ENCODE measurements around the gene MON1B.

Gene MON1B

GRCh38 chr16:77193377-77193776 is 2.4 kb downstream of the MON1B start:
- Histone ChIP-seq H3K79me2 (ENCODE audit: insufficient read depth, low read length) (peaks cover 48% of the 10 kb centered on the region), H3K4me3 (ENCODE audit: low read length, poor library complexity, severe bottlenecking) (peak overlapping the region; percentile 99), H3F3A (ENCODE audit: low read depth) (no peaks in the 10 kb centered on the region), H3K9me3 (ENCODE audit: insufficient read depth, low read depth, low read length) (no peaks in the 10 kb centered on the region), H3K9me2 (replicated peaks; ENCODE audit: low read depth, low read length) (no peaks in the 10 kb centered on the region), H3K4me2 (ENCODE audit: low read depth, low read length, poor library complexity, severe bottlenecking) (peak overlapping the region; percentile 94), H3K4me1 (ENCODE audit: insufficient read depth, low read length, poor library complexity, severe bottlenecking) (peaks cover 29% of the 10 kb centered on the region), H4K20me1 (ENCODE audit: insufficient read depth, low read length, poor library complexity, severe bottlenecking) (peaks cover 38% of the 10 kb centered on the region), H3K36me3 (ENCODE audit: insufficient read depth, low read length) (peaks cover 32% of the 10 kb centered on the region; the same call in 1 of the 2 replicates), H3K27me3 (ENCODE audit: insufficient read depth, low read length, poor library complexity, severe bottlenecking) (no peaks in the 10 kb centered on the region), H2AFZ (ENCODE audit: low read length) (no peak overlapping the region), H3K9ac (ENCODE audit: low read depth, low read length, poor library complexity, severe bottlenecking) (no peak overlapping the region)
- TF ChIP-seq EZH2phosphoT487 (IDR thresholded peaks at IDR 0.05; ENCODE audit: borderline replicate concordance): no peak
- TF ChIP-seq, protein P1, sequence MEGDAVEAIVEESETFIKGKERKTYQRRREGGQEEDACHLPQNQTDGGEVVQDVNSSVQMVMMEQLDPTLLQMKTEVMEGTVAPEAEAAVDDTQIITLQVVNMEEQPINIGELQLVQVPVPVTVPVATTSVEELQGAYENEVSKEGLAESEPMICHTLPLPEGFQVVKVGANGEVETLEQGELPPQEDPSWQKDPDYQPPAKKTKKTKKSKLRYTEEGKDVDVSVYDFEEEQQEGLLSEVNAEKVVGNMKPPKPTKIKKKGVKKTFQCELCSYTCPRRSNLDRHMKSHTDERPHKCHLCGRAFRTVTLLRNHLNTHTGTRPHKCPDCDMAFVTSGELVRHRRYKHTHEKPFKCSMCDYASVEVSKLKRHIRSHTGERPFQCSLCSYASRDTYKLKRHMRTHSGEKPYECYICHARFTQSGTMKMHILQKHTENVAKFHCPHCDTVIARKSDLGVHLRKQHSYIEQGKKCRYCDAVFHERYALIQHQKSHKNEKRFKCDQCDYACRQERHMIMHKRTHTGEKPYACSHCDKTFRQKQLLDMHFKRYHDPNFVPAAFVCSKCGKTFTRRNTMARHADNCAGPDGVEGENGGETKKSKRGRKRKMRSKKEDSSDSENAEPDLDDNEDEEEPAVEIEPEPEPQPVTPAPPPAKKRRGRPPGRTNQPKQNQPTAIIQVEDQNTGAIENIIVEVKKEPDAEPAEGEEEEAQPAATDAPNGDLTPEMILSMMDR (conservative IDR thresholded peaks at IDR 0.05; ENCODE audit: low read length): no peak

DNA sequence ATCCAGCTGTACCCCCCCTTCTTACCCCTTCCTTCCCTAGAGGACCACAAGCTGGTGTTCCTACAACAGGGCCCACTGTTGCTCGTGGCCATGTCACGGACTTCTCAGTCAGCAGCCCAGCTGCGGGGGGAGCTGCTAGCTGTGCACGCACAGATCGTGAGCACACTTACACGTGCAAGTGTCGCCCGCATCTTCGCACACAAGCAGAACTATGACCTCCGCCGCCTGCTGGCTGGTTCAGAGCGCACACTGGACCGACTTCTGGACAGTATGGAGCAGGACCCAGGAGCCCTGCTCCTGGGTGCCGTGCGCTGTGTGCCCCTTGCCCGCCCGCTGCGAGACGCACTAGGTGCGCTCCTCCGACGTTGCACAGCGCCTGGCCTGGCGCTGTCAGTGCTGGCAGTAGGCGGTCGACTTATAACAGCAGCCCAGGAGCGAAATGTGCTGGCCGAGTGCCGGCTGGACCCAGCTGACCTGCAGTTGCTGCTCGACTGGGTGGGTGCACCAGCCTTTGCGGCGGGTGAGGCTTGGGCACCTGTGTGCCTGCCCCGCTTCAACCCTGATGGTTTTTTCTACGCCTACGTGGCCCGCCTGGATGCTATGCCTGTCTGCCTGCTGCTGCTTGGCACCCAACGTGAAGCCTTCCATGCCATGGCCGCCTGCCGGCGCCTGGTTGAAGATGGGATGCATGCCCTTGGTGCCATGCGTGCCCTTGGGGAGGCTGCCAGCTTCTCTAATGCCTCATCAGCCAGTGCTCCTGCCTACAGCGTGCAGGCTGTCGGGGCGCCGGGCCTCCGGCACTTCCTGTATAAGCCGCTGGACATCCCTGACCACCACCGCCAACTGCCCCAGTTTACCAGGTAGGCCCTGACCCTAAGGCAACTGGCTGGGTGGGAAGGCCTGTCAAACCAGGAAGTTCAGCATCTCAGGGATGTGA is 3.6 kb downstream of the MON1B start:
- Histone ChIP-seq H3K36me3 (ENCODE audit: insufficient read depth, low read length) (peaks cover 41% of the 10 kb centered on the region; the same call in 1 of the 2 replicates), H3K27me3 (ENCODE audit: insufficient read depth, low read length, poor library complexity, severe bottlenecking) (no peaks in the 10 kb centered on the region), H3K4me2 (ENCODE audit: low read depth, low read length, poor library complexity, severe bottlenecking) (peak overlapping the region; percentile 94), H4K20me1 (ENCODE audit: insufficient read depth, low read length, poor library complexity, severe bottlenecking) (peaks cover 38% of the 10 kb centered on the region), H3F3A (ENCODE audit: low read depth) (no peaks in the 10 kb centered on the region), H3K4me3 (ENCODE audit: low read length, poor library complexity, severe bottlenecking) (peak overlapping the region; percentile 99), H3K9me2 (replicated peaks; ENCODE audit: low read depth, low read length) (no peaks in the 10 kb centered on the region), H2AFZ (ENCODE audit: low read length) (no peak overlapping the region), H3K9ac (ENCODE audit: low read depth, low read length, poor library complexity, severe bottlenecking) (no peak overlapping the region), H3K4me1 (ENCODE audit: insufficient read depth, low read length, poor library complexity, severe bottlenecking) (peaks cover 29% of the 10 kb centered on the region), H3K9me3 (ENCODE audit: insufficient read depth, low read depth, low read length) (no peaks in the 10 kb centered on the region), H3K79me2 (ENCODE audit: insufficient read depth, low read length) (peaks cover 48% of the 10 kb centered on the region)
- TF ChIP-seq EZH2phosphoT487 (IDR thresholded peaks at IDR 0.05; ENCODE audit: borderline replicate concordance): no peak
- TF ChIP-seq, protein P1 (conservative IDR thresholded peaks at IDR 0.05; ENCODE audit: low read length): no peak

GRCh38 chr16:77195411-77195810 is 4.4 kb downstream of the MON1B start:
- no peaks in the 10 kb centered on the region for H3K27me3 ChIP-seq (ENCODE audit: insufficient read depth, low read length, poor library complexity, severe bottlenecking)
- H3K9me3 ChIP-seq (ENCODE audit: insufficient read depth, low read depth, low read length): no peaks in the 10 kb centered on the region
- peaks cover 38% of the 10 kb centered on the region for H4K20me1 ChIP-seq (ENCODE audit: insufficient read depth, low read length, poor library complexity, severe bottlenecking)
- no peaks in the 10 kb centered on the region for H3F3A ChIP-seq (ENCODE audit: low read depth)
- H2AFZ ChIP-seq (ENCODE audit: low read length): no peak overlapping the region
- H3K4me3 ChIP-seq (ENCODE audit: low read length, poor library complexity, severe bottlenecking): peak overlapping the region; percentile 6
- no peaks in the 10 kb centered on the region for H3K9me2 ChIP-seq (replicated peaks; ENCODE audit: low read depth, low read length)
- H3K4me1 ChIP-seq (ENCODE audit: insufficient read depth, low read length, poor library complexity, severe bottlenecking): peaks cover 29% of the 10 kb centered on the region
- no peak for TF ChIP-seq EZH2phosphoT487 (IDR thresholded peaks at IDR 0.05; ENCODE audit: borderline replicate concordance)
- TF ChIP-seq, protein P1 (conservative IDR thresholded peaks at IDR 0.05; ENCODE audit: low read length): no peak
- H3K79me2 ChIP-seq (ENCODE audit: insufficient read depth, low read length): peaks cover 48% of the 10 kb centered on the region
- H3K4me2 ChIP-seq (ENCODE audit: low read depth, low read length, poor library complexity, severe bottlenecking): peak overlapping the region; percentile 94
- H3K9ac ChIP-seq (ENCODE audit: low read depth, low read length, poor library complexity, severe bottlenecking): no peak overlapping the region
- H3K36me3 ChIP-seq (ENCODE audit: insufficient read depth, low read length): peaks cover 44% of the 10 kb centered on the region; the same call in 1 of the 2 replicates

All from Loucy (cell line).